ENCODE measurements around the gene MYEF2.

Gene MYEF2

GRCh38 chr15:48182749-48183148, 4.7 kb upstream of the MYEF2 start:
- no peak for DNase-seq (ENCODE audit: low read depth)
- H3K9ac ChIP-seq (ENCODE audit: low read length) = no peak overlapping the region
- peaks cover 4% of the 10 kb centered on the region for H3K9me3 ChIP-seq (ENCODE audit: control insufficient read depth, low read length)
- no peaks in the 10 kb centered on the region for H3K4me1 ChIP-seq (ENCODE audit: control insufficient read depth, insufficient read depth, low read length)
- H3K36me3 ChIP-seq (ENCODE audit: control insufficient read depth, insufficient read depth, low read length, severe bottlenecking) = no peaks in the 10 kb centered on the region
- peaks cover 3% of the 10 kb centered on the region for H3K27me3 ChIP-seq (replicated peaks; ENCODE audit: control insufficient read depth, insufficient read depth, low read length)
- H3K4me3 ChIP-seq (ENCODE audit: low read length) = no peak overlapping the region

- no peaks in the 10 kb centered on the region for H3K36me3 ChIP-seq (ENCODE audit: control insufficient read depth, insufficient read depth, low read length, severe bottlenecking)
- no peaks in the 10 kb centered on the region for H3K9me3 ChIP-seq (ENCODE audit: control insufficient read depth, low read length)
- no peak for DNase-seq (ENCODE audit: low read depth)
- H3K4me3 ChIP-seq (ENCODE audit: low read length) = peak overlapping the region; percentile 78
- no peaks in the 10 kb centered on the region for H3K4me1 ChIP-seq (ENCODE audit: control insufficient read depth, insufficient read depth, low read length)
- H3K27me3 ChIP-seq (replicated peaks; ENCODE audit: control insufficient read depth, insufficient read depth, low read length) = peaks cover 3% of the 10 kb centered on the region
- H3K9ac ChIP-seq (ENCODE audit: low read length) = no peak overlapping the region
Observed at GRCh38 chr15:48178648-48178931, 495 bp upstream of the MYEF2 start.

GRCh38 chr15:48177383-48177765, 721 bp downstream of the MYEF2 start:
- H3K4me3 ChIP-seq (ENCODE audit: low read length) = peak overlapping the region; percentile 78
- H3K4me1 ChIP-seq (ENCODE audit: control insufficient read depth, insufficient read depth, low read length) = no peaks in the 10 kb centered on the region
- H3K36me3 ChIP-seq (ENCODE audit: control insufficient read depth, insufficient read depth, low read length, severe bottlenecking) = no peaks in the 10 kb centered on the region
- H3K9ac ChIP-seq (ENCODE audit: low read length) = peak overlapping the region; percentile 45
- H3K9me3 ChIP-seq (ENCODE audit: control insufficient read depth, low read length) = no peaks in the 10 kb centered on the region
- peaks cover 3% of the 10 kb centered on the region for H3K27me3 ChIP-seq (replicated peaks; ENCODE audit: control insufficient read depth, insufficient read depth, low read length)
- DNase-seq (ENCODE audit: low read depth) = peak; percentile 68

GRCh38 chr15:48176957-48177356, 1.1 kb downstream of the MYEF2 start:
- no peak for DNase-seq (ENCODE audit: low read depth)
- H3K9ac ChIP-seq (ENCODE audit: low read length) = no peak overlapping the region
- no peaks in the 10 kb centered on the region for H3K9me3 ChIP-seq (ENCODE audit: control insufficient read depth, low read length)
- H3K4me3 ChIP-seq (ENCODE audit: low read length) = peak overlapping the region; percentile 78
- H3K27me3 ChIP-seq (replicated peaks; ENCODE audit: control insufficient read depth, insufficient read depth, low read length) = peaks cover 3% of the 10 kb centered on the region
- H3K36me3 ChIP-seq (ENCODE audit: control insufficient read depth, insufficient read depth, low read length, severe bottlenecking) = no peaks in the 10 kb centered on the region
- no peaks in the 10 kb centered on the region for H3K4me1 ChIP-seq (ENCODE audit: control insufficient read depth, insufficient read depth, low read length)

GRCh38 chr15:48176112-48176511, 2.0 kb downstream of the MYEF2 start:
- H3K27me3 ChIP-seq (replicated peaks; ENCODE audit: control insufficient read depth, insufficient read depth, low read length) = peaks cover 3% of the 10 kb centered on the region
- H3K9ac ChIP-seq (ENCODE audit: low read length) = no peak overlapping the region
- H3K36me3 ChIP-seq (ENCODE audit: control insufficient read depth, insufficient read depth, low read length, severe bottlenecking) = no peaks in the 10 kb centered on the region
- no peak overlapping the region for H3K4me3 ChIP-seq (ENCODE audit: low read length)
- DNase-seq (ENCODE audit: low read depth) = no peak
- no peaks in the 10 kb centered on the region for H3K9me3 ChIP-seq (ENCODE audit: control insufficient read depth, low read length)
- no peaks in the 10 kb centered on the region for H3K4me1 ChIP-seq (ENCODE audit: control insufficient read depth, insufficient read depth, low read length)

- Histone ChIP-seq H3K9me3 (ENCODE audit: control insufficient read depth, low read length) (no peaks in the 10 kb centered on the region), H3K4me3 (ENCODE audit: low read length) (no peak overlapping the region), H3K36me3 (ENCODE audit: control insufficient read depth, insufficient read depth, low read length, severe bottlenecking) (no peaks in the 10 kb centered on the region), H3K9ac (ENCODE audit: low read length) (no peak overlapping the region), H3K4me1 (ENCODE audit: control insufficient read depth, insufficient read depth, low read length) (no peaks in the 10 kb centered on the region), H3K27me3 (replicated peaks; ENCODE audit: control insufficient read depth, insufficient read depth, low read length) (peaks cover 3% of the 10 kb centered on the region)
- no peak for DNase-seq (ENCODE audit: low read depth)
Observed at GRCh38 chr15:48175126-48175525, 3.0 kb downstream of the MYEF2 start.

GRCh38 chr15:48170981-48171380, 7.1 kb downstream of the MYEF2 start:
- Histone ChIP-seq H3K9ac (ENCODE audit: low read length) (no peak overlapping the region), H3K4me1 (ENCODE audit: control insufficient read depth, insufficient read depth, low read length) (no peaks in the 10 kb centered on the region), H3K36me3 (ENCODE audit: control insufficient read depth, insufficient read depth, low read length, severe bottlenecking) (no peaks in the 10 kb centered on the region), H3K4me3 (ENCODE audit: low read length) (no peak overlapping the region), H3K27me3 (replicated peaks; ENCODE audit: control insufficient read depth, insufficient read depth, low read length) (no peaks in the 10 kb centered on the region), H3K9me3 (ENCODE audit: control insufficient read depth, low read length) (no peaks in the 10 kb centered on the region)
- no peak for DNase-seq (ENCODE audit: low read depth)

- Histone ChIP-seq H3K9me3 (ENCODE audit: control insufficient read depth, low read length) (no peaks in the 10 kb centered on the region), H3K4me3 (ENCODE audit: low read length) (no peak overlapping the region), H3K36me3 (ENCODE audit: control insufficient read depth, insufficient read depth, low read length, severe bottlenecking) (no peaks in the 10 kb centered on the region), H3K27me3 (replicated peaks; ENCODE audit: control insufficient read depth, insufficient read depth, low read length) (no peaks in the 10 kb centered on the region), H3K4me1 (ENCODE audit: control insufficient read depth, insufficient read depth, low read length) (no peaks in the 10 kb centered on the region), H3K9ac (ENCODE audit: low read length) (no peak overlapping the region)
- no peak for DNase-seq (ENCODE audit: low read depth)
Observed at GRCh38 chr15:48168616-48169015, 9.5 kb downstream of the MYEF2 start.

- no peaks in the 10 kb centered on the region for H3K36me3 ChIP-seq (ENCODE audit: control insufficient read depth, insufficient read depth, low read length, severe bottlenecking)
- no peaks in the 10 kb centered on the region for H3K9me3 ChIP-seq (ENCODE audit: control insufficient read depth, low read length)
- no peaks in the 10 kb centered on the region for H3K4me1 ChIP-seq (ENCODE audit: control insufficient read depth, insufficient read depth, low read length)
- no peak overlapping the region for H3K4me3 ChIP-seq (ENCODE audit: low read length)
- no peak for DNase-seq (ENCODE audit: low read depth)
- H3K27me3 ChIP-seq (replicated peaks; ENCODE audit: control insufficient read depth, insufficient read depth, low read length) = no peaks in the 10 kb centered on the region
- H3K9ac ChIP-seq (ENCODE audit: low read length) = no peak overlapping the region
Observed at GRCh38 chr15:48153526-48153925, 24.6 kb downstream of the MYEF2 start.

- peak; percentile 19 for DNase-seq (ENCODE audit: low read depth)
- Histone ChIP-seq H3K36me3 (ENCODE audit: control insufficient read depth, insufficient read depth, low read length, severe bottlenecking) (no peaks in the 10 kb centered on the region), H3K27me3 (replicated peaks; ENCODE audit: control insufficient read depth, insufficient read depth, low read length) (no peaks in the 10 kb centered on the region), H3K9ac (ENCODE audit: low read length) (no peak overlapping the region), H3K9me3 (ENCODE audit: control insufficient read depth, low read length) (no peaks in the 10 kb centered on the region), H3K4me1 (ENCODE audit: control insufficient read depth, insufficient read depth, low read length) (peaks cover 4% of the 10 kb centered on the region), H3K4me3 (ENCODE audit: low read length) (no peak overlapping the region)
Observed at GRCh38 chr15:48149858-48150257, 28.2 kb downstream of the MYEF2 start.

GRCh38 chr15:48147358-48147757, 30.7 kb downstream of the MYEF2 start:
- no peak for DNase-seq (ENCODE audit: low read depth)
- no peaks in the 10 kb centered on the region for H3K9me3 ChIP-seq (ENCODE audit: control insufficient read depth, low read length)
- no peak overlapping the region for H3K4me3 ChIP-seq (ENCODE audit: low read length)
- H3K27me3 ChIP-seq (replicated peaks; ENCODE audit: control insufficient read depth, insufficient read depth, low read length) = no peaks in the 10 kb centered on the region
- peaks cover 18% of the 10 kb centered on the region for H3K4me1 ChIP-seq (ENCODE audit: control insufficient read depth, insufficient read depth, low read length)
- no peaks in the 10 kb centered on the region for H3K36me3 ChIP-seq (ENCODE audit: control insufficient read depth, insufficient read depth, low read length, severe bottlenecking)
- no peak overlapping the region for H3K9ac ChIP-seq (ENCODE audit: low read length)

GRCh38 chr15:48145923-48146322, 32.2 kb downstream of the MYEF2 start:
- peak; percentile 47 for DNase-seq (ENCODE audit: low read depth)
- Histone ChIP-seq H3K4me3 (ENCODE audit: low read length) (no peak overlapping the region), H3K27me3 (replicated peaks; ENCODE audit: control insufficient read depth, insufficient read depth, low read length) (no peaks in the 10 kb centered on the region), H3K9me3 (ENCODE audit: control insufficient read depth, low read length) (no peaks in the 10 kb centered on the region), H3K9ac (ENCODE audit: low read length) (no peak overlapping the region), H3K36me3 (ENCODE audit: control insufficient read depth, insufficient read depth, low read length, severe bottlenecking) (no peaks in the 10 kb centered on the region), H3K4me1 (ENCODE audit: control insufficient read depth, insufficient read depth, low read length) (peaks cover 18% of the 10 kb centered on the region)
